ENCODE results near the gene PLEKHA6. TPM values are rescaled to one million over a fixed set of nuclear protein-coding genes. Genes with fewer than 3 reads are reported as not detected.

Gene PLEKHA6
- total and polyA plus RNA-seq, 2 of the 4 experiments (the other 2 are of a cell fraction) = 8.2 to 19.9 TPM

GRCh38 chr1:204402391-204402790 lies 42.7 kb upstream of the PLEKHA6 start:
- Histone ChIP-seq H3K4me3 (ENCODE audit: insufficient read depth, low read depth, low read length) (no peak overlapping the region), H3K9me1 (ENCODE audit: insufficient read depth, low read length) (no peaks in the 10 kb centered on the region), H3K9me3 (ENCODE audit: control insufficient read depth, insufficient read depth, low read length) (no peaks in the 10 kb centered on the region), H2BK5ac (ENCODE audit: low read depth, low read length, poor library complexity, severe bottlenecking) (no peak overlapping the region), H2AFZ (replicated peaks; ENCODE audit: low read length, poor library complexity) (no peak overlapping the region), H3K4me2 (ENCODE audit: low read depth, low read length) (no peak overlapping the region), H3K36me3 (ENCODE audit: control insufficient read depth, insufficient read depth, low read length) (peaks cover 19% of the 10 kb centered on the region), H4K20me1 (ENCODE audit: insufficient read depth, low read length) (peaks cover 43% of the 10 kb centered on the region), H4K91ac (ENCODE audit: insufficient read depth, low read depth, low read length) (no peak overlapping the region), H3K9ac (ENCODE audit: low read depth, low read length) (no peak overlapping the region), H4K5ac (ENCODE audit: low read depth, low read length) (no peak overlapping the region), H3K27me3 (ENCODE audit: control insufficient read depth, insufficient read depth, low read length) (no peaks in the 10 kb centered on the region), H2BK20ac (ENCODE audit: low read depth, low read length) (no peak overlapping the region), H2BK15ac (ENCODE audit: low read depth, low read length) (no peak overlapping the region), H3K14ac (replicated peaks; ENCODE audit: low read depth, low read length) (no peak overlapping the region), H2AK5ac (ENCODE audit: low read depth, low read length) (no peak overlapping the region), H3K18ac (ENCODE audit: low read depth, low read length) (no peak overlapping the region), H3K56ac (ENCODE audit: extremely low read depth, insufficient read depth, low read length) (no peak overlapping the region), H3K27ac (ENCODE audit: insufficient read depth, low read length) (no peak overlapping the region), H2BK120ac (ENCODE audit: low read depth, low read length) (no peak overlapping the region), H3K79me1 (ENCODE audit: low read depth in 1 of 2, low read length in 2 of 2) (peaks cover 0 to 18% of the 10 kb centered on the region in 2 experiments; a peak in 3 of 4 replicates), H3K4me1 (ENCODE audit: control insufficient read depth, insufficient read depth, low read length) (no peaks in the 10 kb centered on the region), H4K8ac (ENCODE audit: low read depth in 2 of 2, low read length in 2 of 2) (no peak overlapping the region), H3K23ac (ENCODE audit: low read depth, low read length) (no peak overlapping the region), H2AK9ac (replicated peaks; ENCODE audit: low read depth, low read length, poor library complexity) (no peak overlapping the region), H3K4ac (ENCODE audit: low read depth, low read length) (no peak overlapping the region)
- TF ChIP-seq MXI1 (IDR thresholded peaks at IDR 0.05; ENCODE audit: borderline replicate concordance, low read depth, low read length) = no peak
- no peak for TF ChIP-seq POLR2A (IDR thresholded peaks at IDR 0.05; ENCODE audit: low read depth, low read length)
- no peak for TF ChIP-seq RAD21 (IDR thresholded peaks at IDR 0.05; ENCODE audit: low read length)
- TF ChIP-seq RCOR1 (IDR thresholded peaks at IDR 0.05; ENCODE audit: insufficient replicate concordance, low read length) = no peak
- no peak for TF ChIP-seq MAFK (IDR thresholded peaks at IDR 0.05; ENCODE audit: low read depth, low read length)
- no peak for TF ChIP-seq SMC3 (IDR thresholded peaks at IDR 0.05; ENCODE audit: low read depth, low read length)
- TF ChIP-seq CTCF (conservative IDR thresholded peaks at IDR 0.05; ENCODE audit: low read depth, low read length) = no peak
- TF ChIP-seq RFX5 (IDR thresholded peaks at IDR 0.05; ENCODE audit: low read depth, low read length) = no peak
- no peak for TF ChIP-seq MAZ (IDR thresholded peaks at IDR 0.05; ENCODE audit: borderline replicate concordance, low read depth, low read length)
- TF ChIP-seq ELK1 (IDR thresholded peaks at IDR 0.05; ENCODE audit: borderline replicate concordance, low read depth, low read length) = no peak
- no peak for TF ChIP-seq FOS (IDR thresholded peaks at IDR 0.05; ENCODE audit: low read depth, low read length)
- TF ChIP-seq CHD1 (IDR thresholded peaks at IDR 0.05; ENCODE audit: low read depth, low read length) = no peak
- no peak for TF ChIP-seq USF2 (IDR thresholded peaks at IDR 0.05; ENCODE audit: low read depth, low read length)
- dilution Hi-C loops (cut with HindIII; ENCODE audit: low sequenced_read_pairs, unreplicated experiment) (no loop called here), intact Hi-C loops (cut with micrococcal nuclease) (no loop called here), in situ Hi-C loops (cut with MboI; ENCODE audit: low sequenced_read_pairs) (no loop called here)
- ChIA-PET POLR2A (ENCODE audit: unreplicated experiment) (no interaction called here), CTCF (no interaction called here)
- no peak for ATAC-seq (ENCODE audit: low read depth)
- 100% methylated on average over 2 of the region's 4 CpGs; no CpG with 5 or more reads in 1 of the 2 experiments for WGBS, 2 experiments (ENCODE audit: extremely low coverage in 2 of 2, insufficient read length in 1 of 2)
- BruUV-seq (replicated peaks) = no TSS peak
- DNase-seq = no peak

Data from IMR-90 (cell line).